Measurements from ENCODE around the gene BMP5. TPM values are rescaled to one million over a fixed set of nuclear protein-coding genes. Genes with fewer than 3 reads are reported as not detected.

The BMP5 gene
- total and polyA plus RNA-seq, 9 donors = 0.01 TPM; not detected in 8

- no peaks in the 10 kb centered on the region for H3K27me3 ChIP-seq
- H3K4me3 ChIP-seq = no peak overlapping the region
- no peaks in the 10 kb centered on the region for H3K4me1 ChIP-seq (ENCODE audit: insufficient read depth)
- no peak for TF ChIP-seq EP300 (IDR thresholded peaks at IDR 0.05)
- no peak for TF ChIP-seq CTCF (IDR thresholded peaks at IDR 0.05)
- no peak for TF ChIP-seq POLR2A (IDR thresholded peaks at IDR 0.05)
- WGBS, 3 donors = 92 to 94% (median 93%) methylated on average over 4 of the region's 4 CpGs
- H3K9me3 ChIP-seq = no peaks in the 10 kb centered on the region
- H3K36me3 ChIP-seq = no peaks in the 10 kb centered on the region
- no peak overlapping the region for H3K27ac ChIP-seq
- no peak for DNase-seq
- intact Hi-C loops (cut with DNase I) = no loop called here
These were observed 73.1 kb downstream of the BMP5 start for GRCh38 chr6:55802259-55802658.

GRCh38 chr6:55798571-55798970 is 76.8 kb downstream of the BMP5 start:
- DNase-seq = no peak
- no peaks in the 10 kb centered on the region for H3K36me3 ChIP-seq
- no peaks in the 10 kb centered on the region for H3K27me3 ChIP-seq
- no peaks in the 10 kb centered on the region for H3K9me3 ChIP-seq
- intact Hi-C loops (cut with DNase I) = no loop called here
- no peak overlapping the region for H3K4me3 ChIP-seq
- TF ChIP-seq CTCF (IDR thresholded peaks at IDR 0.05) (no peak), POLR2A (IDR thresholded peaks at IDR 0.05) (no peak), EP300 (IDR thresholded peaks at IDR 0.05) (no peak)
- H3K27ac ChIP-seq = no peak overlapping the region
- H3K4me1 ChIP-seq (ENCODE audit: insufficient read depth) = no peaks in the 10 kb centered on the region

GRCh38 chr6:55794136-55794812 is 81.1 kb downstream of the BMP5 start:
- Histone ChIP-seq H3K36me3 (no peaks in the 10 kb centered on the region), H3K9me3 (no peaks in the 10 kb centered on the region), H3K27me3 (no peaks in the 10 kb centered on the region), H3K4me1 (ENCODE audit: insufficient read depth) (no peaks in the 10 kb centered on the region), H3K4me3 (no peak overlapping the region), H3K27ac (no peak overlapping the region)
- TF ChIP-seq EP300 (IDR thresholded peaks at IDR 0.05) = no peak
- no peak for TF ChIP-seq POLR2A (IDR thresholded peaks at IDR 0.05)
- no peak for TF ChIP-seq CTCF (IDR thresholded peaks at IDR 0.05)
- intact Hi-C loops (cut with DNase I) = no loop called here
- WGBS, 3 donors = 86 to 88% (median 87%) methylated on average over 3 of the region's 3 CpGs
- DNase-seq = no peak

- intact Hi-C loops (cut with DNase I) = no loop called here
- no peak for DNase-seq
- H3K27ac ChIP-seq = no peak overlapping the region
- no peaks in the 10 kb centered on the region for H3K9me3 ChIP-seq
- no peaks in the 10 kb centered on the region for H3K36me3 ChIP-seq
- no peaks in the 10 kb centered on the region for H3K4me1 ChIP-seq (ENCODE audit: insufficient read depth)
- 88 to 90% (median 89%) methylated on average over 6 of the region's 6 CpGs for WGBS, 3 donors
- H3K4me3 ChIP-seq = no peak overlapping the region
- TF ChIP-seq CTCF (IDR thresholded peaks at IDR 0.05) (no peak), EP300 (IDR thresholded peaks at IDR 0.05) (no peak), POLR2A (IDR thresholded peaks at IDR 0.05) (no peak)
- no peaks in the 10 kb centered on the region for H3K27me3 ChIP-seq
These were observed 90.1 kb downstream of the BMP5 start for GRCh38 chr6:55785273-55785672.

Measured in ovary (tissue), 9 donors.